ENCODE results near the gene TMEM41B.
A peak's percentile ranks its signal among the peaks of the same experiment; 100 is the strongest.
"Not testable (repeated sequence)": the region's sequence is repeated elsewhere in the genome, so short reads cannot be mapped to it uniquely, and the experiment has no call there.

Gene TMEM41B
- 14.2 to 36.6 (median 20.0) reads per million in 4 donors for total RNA-seq

GRCh38 chr11:9314291-9315077, at the start of gene TMEM41B:
TSS of gene TMEM41B (minus strand) at chr11:9314593. CDS start at chr11:9314441, 152 bp downstream.
- peak; percentile 97 to 99 (median 98) for DNase-seq

GRCh38 chr11:9362393-9362863, 48.0 kb upstream of the TMEM41B start:
- DNase-seq, result no peak

- not testable (repeated sequence) for DNase-seq
These were observed 46.6 kb upstream of the TMEM41B start for GRCh38 chr11:9360862-9361622.

- no peak for DNase-seq
These were observed 42.6 kb upstream of the TMEM41B start for GRCh38 chr11:9357041-9357440.

- no peak for DNase-seq
These were observed 37.0 kb upstream of the TMEM41B start for GRCh38 chr11:9351321-9351881.

- not testable (repeated sequence) for DNase-seq
These were observed 33.4 kb upstream of the TMEM41B start for GRCh38 chr11:9347779-9348178.

- peak in 1 of 5 donors; percentile 10 for DNase-seq
These were observed 32.7 kb upstream of the TMEM41B start for GRCh38 chr11:9347100-9347499.

GRCh38 chr11:9344061-9344680, 29.8 kb upstream of the TMEM41B start:
- DNase-seq, result no peak

GRCh38 chr11:9341638-9342178, 27.3 kb upstream of the TMEM41B start:
- no peak for DNase-seq

- DNase-seq, result no peak
These were observed 18.3 kb upstream of the TMEM41B start for GRCh38 chr11:9332655-9333054.

GRCh38 chr11:9330387-9331384, 16.3 kb upstream of the TMEM41B start:
- no peak for DNase-seq

GRCh38 chr11:9320047-9320446, 5.7 kb upstream of the TMEM41B start:
- no peak for DNase-seq

GRCh38 chr11:9319377-9320001, 5.1 kb upstream of the TMEM41B start:
- not testable (repeated sequence) for DNase-seq

- not testable (repeated sequence) for DNase-seq
These were observed 4.3 kb upstream of the TMEM41B start for GRCh38 chr11:9318442-9319376.

- DNase-seq, result no peak
These were observed 1.9 kb upstream of the TMEM41B start for GRCh38 chr11:9316334-9316733.

- no peak for DNase-seq
These were observed 790 bp upstream of the TMEM41B start for GRCh38 chr11:9315078-9315688.

GRCh38 chr11:9313648-9314290, 624 bp downstream of the TMEM41B start:
- peak in 2 of 5 donors; percentile 19 to 39 for DNase-seq

- no peak for DNase-seq
These were observed 3.8 kb downstream of the TMEM41B start for GRCh38 chr11:9310485-9311090.
